ENCODE measurements around the gene RTF2. TPM values are rescaled to one million over a fixed set of nuclear protein-coding genes. Genes with fewer than 3 reads are reported as not detected.

Gene RTF2
- total RNA-seq, 4 donors from 2014 or later, result 54.3 to 74.1 (median 65.2) TPM

GRCh38 chr20:56433221-56433879 is 35.1 kb upstream of the RTF2 start:
- TF ChIP-seq CTCF (IDR thresholded peaks at IDR 0.05), result no peak
- no peak for TF ChIP-seq POLR2A (IDR thresholded peaks at IDR 0.05)
- no peak for TF ChIP-seq EP300 (IDR thresholded peaks at IDR 0.05)

GRCh38 chr20:56433880-56434255 is 34.6 kb upstream of the RTF2 start:
- WGBS, 2 donors, result 31 to 32% methylated on average over 6 of the region's 6 CpGs
- no peaks in the 10 kb centered on the region for H3K36me3 ChIP-seq
- H3K27me3 ChIP-seq, result no peaks in the 10 kb centered on the region
- no peaks in the 10 kb centered on the region for H3K4me1 ChIP-seq
- no peak for DNase-seq (ENCODE audit: low spot score in 2 of 2)
- TF ChIP-seq EP300 (IDR thresholded peaks at IDR 0.05) (no peak), POLR2A (IDR thresholded peaks at IDR 0.05) (no peak)
- no peak overlapping the region for H3K4me3 ChIP-seq
- no peak overlapping the region for H3K27ac ChIP-seq
- no peaks in the 10 kb centered on the region for H3K9me3 ChIP-seq

More at GRCh38 chr20:56433221-56433879, 35.1 kb upstream of the RTF2 start:
- Histone ChIP-seq H3K27me3 (no peaks in the 10 kb centered on the region), H3K27ac (no peak overlapping the region), H3K36me3 (no peaks in the 10 kb centered on the region), H3K4me3 (no peak overlapping the region), H3K4me1 (no peaks in the 10 kb centered on the region), H3K9me3 (no peaks in the 10 kb centered on the region)
- WGBS, 2 donors, result 29 to 38% methylated on average over 3 of the region's 3 CpGs
- DNase-seq (ENCODE audit: low spot score in 2 of 2), result no peak

- DNase-seq (ENCODE audit: low spot score in 2 of 2), result no peak
- Histone ChIP-seq H3K4me1 (no peaks in the 10 kb centered on the region), H3K27ac (no peak overlapping the region), H3K4me3 (no peak overlapping the region), H3K36me3 (no peaks in the 10 kb centered on the region), H3K27me3 (no peaks in the 10 kb centered on the region), H3K9me3 (no peaks in the 10 kb centered on the region)
- no peak for TF ChIP-seq CTCF (IDR thresholded peaks at IDR 0.05)
- no peak for TF ChIP-seq POLR2A (IDR thresholded peaks at IDR 0.05)
- no peak for TF ChIP-seq EP300 (IDR thresholded peaks at IDR 0.05)
- WGBS, 2 donors, result 89 to 90% methylated on average over 20 of the region's 20 CpGs
These were observed 31.0 kb upstream of the RTF2 start for GRCh38 chr20:56437196-56437960.

GRCh38 chr20:56438284-56438683 is 30.1 kb upstream of the RTF2 start:
- H3K9me3 ChIP-seq, result no peaks in the 10 kb centered on the region
- TF ChIP-seq POLR2A (IDR thresholded peaks at IDR 0.05) (no peak), CTCF (IDR thresholded peaks at IDR 0.05) (no peak), EP300 (IDR thresholded peaks at IDR 0.05) (no peak)
- no peaks in the 10 kb centered on the region for H3K36me3 ChIP-seq
- WGBS, 2 donors, result 57 to 62% methylated on average over 4 of the region's 4 CpGs
- no peak for DNase-seq (ENCODE audit: low spot score in 2 of 2)
- no peaks in the 10 kb centered on the region for H3K27me3 ChIP-seq
- no peak overlapping the region for H3K4me3 ChIP-seq
- H3K4me1 ChIP-seq, result no peaks in the 10 kb centered on the region
- H3K27ac ChIP-seq, result no peak overlapping the region

GRCh38 chr20:56439771-56440291 is 28.6 kb upstream of the RTF2 start:
- TF ChIP-seq CTCF (IDR thresholded peaks at IDR 0.05) (no peak), EP300 (IDR thresholded peaks at IDR 0.05) (no peak), POLR2A (IDR thresholded peaks at IDR 0.05) (no peak)
- Histone ChIP-seq H3K9me3 (no peaks in the 10 kb centered on the region), H3K27me3 (no peaks in the 10 kb centered on the region), H3K4me1 (no peaks in the 10 kb centered on the region), H3K36me3 (no peaks in the 10 kb centered on the region), H3K4me3 (no peak overlapping the region), H3K27ac (peak overlapping the region in 1 of 4 donors; percentile 1)
- WGBS, 2 donors, result 30 to 52% methylated on average over 5 of the region's 5 CpGs
- no peak for DNase-seq (ENCODE audit: low spot score in 2 of 2)

Measured in tibial nerve (tissue), 4 donors.